ENCODE data around the gene SYNE2. TPM values are rescaled to one million over a fixed set of nuclear protein-coding genes. Genes with fewer than 3 reads are reported as not detected.

The SYNE2 gene
- total and polyA plus RNA-seq, 2 donors (not counting 1 experiment from before 2014, with no cell fraction given) = 3.1 to 15.4 TPM

DNA sequence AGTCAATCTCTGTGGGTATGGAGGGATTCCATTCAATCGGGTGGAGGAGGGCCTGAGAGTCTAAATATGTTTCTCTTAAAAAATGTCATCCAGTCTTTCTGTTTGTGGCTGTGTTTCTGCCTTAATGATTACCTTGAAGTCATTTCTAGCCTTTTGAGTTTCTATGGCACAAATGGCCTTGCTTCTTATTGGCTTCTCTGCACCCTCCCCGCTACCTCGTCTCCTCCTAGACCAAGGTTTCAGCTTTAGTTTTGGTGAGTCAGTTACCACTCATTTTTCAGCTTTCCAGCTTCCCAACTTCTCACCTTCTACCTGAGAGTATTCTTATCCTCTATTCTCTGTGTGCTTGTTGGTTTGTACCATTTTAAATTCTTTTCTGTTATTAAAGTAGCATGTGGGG, 159.2 kb downstream of the SYNE2 start:
- H3K9me3 ChIP-seq (ENCODE audit: control insufficient read depth, insufficient read depth, low read depth, low read length) = no peaks in the 10 kb centered on the region
- no peaks in the 10 kb centered on the region for H3K27me3 ChIP-seq (ENCODE audit: control insufficient read depth, insufficient read depth, low read length)
- TF ChIP-seq, protein P1, sequence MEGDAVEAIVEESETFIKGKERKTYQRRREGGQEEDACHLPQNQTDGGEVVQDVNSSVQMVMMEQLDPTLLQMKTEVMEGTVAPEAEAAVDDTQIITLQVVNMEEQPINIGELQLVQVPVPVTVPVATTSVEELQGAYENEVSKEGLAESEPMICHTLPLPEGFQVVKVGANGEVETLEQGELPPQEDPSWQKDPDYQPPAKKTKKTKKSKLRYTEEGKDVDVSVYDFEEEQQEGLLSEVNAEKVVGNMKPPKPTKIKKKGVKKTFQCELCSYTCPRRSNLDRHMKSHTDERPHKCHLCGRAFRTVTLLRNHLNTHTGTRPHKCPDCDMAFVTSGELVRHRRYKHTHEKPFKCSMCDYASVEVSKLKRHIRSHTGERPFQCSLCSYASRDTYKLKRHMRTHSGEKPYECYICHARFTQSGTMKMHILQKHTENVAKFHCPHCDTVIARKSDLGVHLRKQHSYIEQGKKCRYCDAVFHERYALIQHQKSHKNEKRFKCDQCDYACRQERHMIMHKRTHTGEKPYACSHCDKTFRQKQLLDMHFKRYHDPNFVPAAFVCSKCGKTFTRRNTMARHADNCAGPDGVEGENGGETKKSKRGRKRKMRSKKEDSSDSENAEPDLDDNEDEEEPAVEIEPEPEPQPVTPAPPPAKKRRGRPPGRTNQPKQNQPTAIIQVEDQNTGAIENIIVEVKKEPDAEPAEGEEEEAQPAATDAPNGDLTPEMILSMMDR (conservative IDR thresholded peaks at IDR 0.05 in 1 of 2, IDR thresholded peaks at IDR 0.05 in 1 of 2; ENCODE audit: low read depth in 1 of 2, low read length in 2 of 2) = no peak
- TF ChIP-seq EZH2 (IDR thresholded peaks at IDR 0.05; ENCODE audit: low read length, missing control alignments) = no peak
- H2AFZ ChIP-seq (ENCODE audit: low read length) = no peak overlapping the region
- no peaks in the 10 kb centered on the region for H3K36me3 ChIP-seq (ENCODE audit: control insufficient read depth, insufficient read depth, low read length)
- H3K4me1 ChIP-seq (ENCODE audit: control insufficient read depth, extremely low read depth, insufficient read depth, low read length) = no peaks in the 10 kb centered on the region
- no peaks in the 10 kb centered on the region for H4K20me1 ChIP-seq (ENCODE audit: control insufficient read depth, extremely low read depth, insufficient read depth, low read length)
- no peak overlapping the region for H3K4me3 ChIP-seq (replicated peaks in 1 of 4; ENCODE audit: control extremely low read depth in 1 of 4, insufficient read depth in 1 of 4, low read depth in 3 of 4, low read length in 4 of 4)
- no peak overlapping the region for H3K27ac ChIP-seq (ENCODE audit: insufficient read depth, low read length)
- DNase-seq (ENCODE audit: low read depth in 2 of 2) = no peak
- no peak overlapping the region for H3K4me2 ChIP-seq (ENCODE audit: extremely low read depth, insufficient read depth, low read length)
- H3K79me2 ChIP-seq (ENCODE audit: control insufficient read depth, insufficient read depth, low read length) = no peaks in the 10 kb centered on the region
- no peak overlapping the region for H3K9ac ChIP-seq (ENCODE audit: insufficient read depth, low read length)

DNA sequence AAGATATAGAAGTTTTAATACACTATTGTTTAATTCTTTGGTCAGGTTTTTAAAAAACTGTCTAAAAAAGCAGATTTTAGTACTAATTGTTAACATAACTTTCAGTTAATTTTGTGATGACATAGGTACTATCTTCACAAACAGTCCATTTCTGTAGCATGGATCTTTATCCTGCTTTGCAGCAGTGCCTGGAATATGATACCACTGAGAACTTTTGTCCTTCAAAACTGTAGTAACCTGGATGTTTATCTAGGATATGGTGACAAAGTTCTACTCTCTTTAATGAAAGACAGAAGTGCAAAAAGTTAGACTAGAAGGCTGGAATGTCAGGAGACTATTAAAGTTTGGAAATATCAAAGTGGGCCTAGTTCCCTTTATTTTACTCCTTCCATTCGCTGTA, 159.9 kb downstream of the SYNE2 start:
- no peak for DNase-seq (ENCODE audit: low read depth in 2 of 2)
- no peak overlapping the region for H2AFZ ChIP-seq (ENCODE audit: low read length)
- H3K27ac ChIP-seq (ENCODE audit: insufficient read depth, low read length) = no peak overlapping the region
- H3K79me2 ChIP-seq (ENCODE audit: control insufficient read depth, insufficient read depth, low read length) = no peaks in the 10 kb centered on the region
- no peaks in the 10 kb centered on the region for H3K9me3 ChIP-seq (ENCODE audit: control insufficient read depth, insufficient read depth, low read depth, low read length)
- H3K4me1 ChIP-seq (ENCODE audit: control insufficient read depth, extremely low read depth, insufficient read depth, low read length) = no peaks in the 10 kb centered on the region
- no peaks in the 10 kb centered on the region for H3K36me3 ChIP-seq (ENCODE audit: control insufficient read depth, insufficient read depth, low read length)
- H3K4me3 ChIP-seq (replicated peaks in 1 of 4; ENCODE audit: control extremely low read depth in 1 of 4, insufficient read depth in 1 of 4, low read depth in 3 of 4, low read length in 4 of 4) = no peak overlapping the region
- H3K27me3 ChIP-seq (ENCODE audit: control insufficient read depth, insufficient read depth, low read length) = no peaks in the 10 kb centered on the region
- H4K20me1 ChIP-seq (ENCODE audit: control insufficient read depth, extremely low read depth, insufficient read depth, low read length) = no peaks in the 10 kb centered on the region
- no peak overlapping the region for H3K9ac ChIP-seq (ENCODE audit: insufficient read depth, low read length)
- TF ChIP-seq, protein P1 (conservative IDR thresholded peaks at IDR 0.05 in 1 of 2, IDR thresholded peaks at IDR 0.05 in 1 of 2; ENCODE audit: low read depth in 1 of 2, low read length in 2 of 2) = no peak
- no peak for TF ChIP-seq EZH2 (IDR thresholded peaks at IDR 0.05; ENCODE audit: low read length, missing control alignments)
- H3K4me2 ChIP-seq (ENCODE audit: extremely low read depth, insufficient read depth, low read length) = no peak overlapping the region

DNA sequence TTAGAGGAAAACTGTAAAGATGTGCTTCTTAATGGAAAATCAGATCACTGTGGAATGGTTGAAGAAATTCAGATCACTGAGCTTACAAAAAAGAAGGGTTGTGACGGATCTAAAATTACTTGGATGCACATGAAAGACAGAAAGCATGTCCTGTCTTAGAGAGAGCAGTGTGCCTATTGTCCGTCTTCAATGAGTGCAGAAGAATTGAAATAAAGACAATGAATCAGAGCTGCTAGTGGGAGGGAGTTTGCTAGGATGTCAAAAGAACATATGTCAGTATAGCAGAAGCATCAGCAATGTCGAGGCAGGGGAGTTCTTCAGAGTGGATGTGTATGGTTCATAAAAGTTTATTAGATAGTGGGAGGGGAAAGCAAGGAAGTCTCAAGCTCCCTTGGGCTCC, 172.7 kb downstream of the SYNE2 start:
- Histone ChIP-seq H3K27ac (ENCODE audit: insufficient read depth, low read length) (no peak overlapping the region), H3K36me3 (ENCODE audit: control insufficient read depth, insufficient read depth, low read length) (no peaks in the 10 kb centered on the region), H3K9ac (ENCODE audit: insufficient read depth, low read length) (no peak overlapping the region), H3K4me3 (replicated peaks in 1 of 4; ENCODE audit: control extremely low read depth in 1 of 4, insufficient read depth in 1 of 4, low read depth in 3 of 4, low read length in 4 of 4) (no peak overlapping the region), H4K20me1 (ENCODE audit: control insufficient read depth, extremely low read depth, insufficient read depth, low read length) (no peaks in the 10 kb centered on the region), H3K79me2 (ENCODE audit: control insufficient read depth, insufficient read depth, low read length) (no peaks in the 10 kb centered on the region), H3K4me2 (ENCODE audit: extremely low read depth, insufficient read depth, low read length) (no peak overlapping the region), H3K9me3 (ENCODE audit: control insufficient read depth, insufficient read depth, low read depth, low read length) (no peaks in the 10 kb centered on the region), H3K4me1 (ENCODE audit: control insufficient read depth, extremely low read depth, insufficient read depth, low read length) (no peaks in the 10 kb centered on the region), H2AFZ (ENCODE audit: low read length) (no peak overlapping the region), H3K27me3 (ENCODE audit: control insufficient read depth, insufficient read depth, low read length) (no peaks in the 10 kb centered on the region)
- TF ChIP-seq EZH2 (IDR thresholded peaks at IDR 0.05; ENCODE audit: low read length, missing control alignments) = no peak
- TF ChIP-seq, protein P1 (conservative IDR thresholded peaks at IDR 0.05 in 1 of 2, IDR thresholded peaks at IDR 0.05 in 1 of 2; ENCODE audit: low read depth in 1 of 2, low read length in 2 of 2) = no peak
- DNase-seq (ENCODE audit: low read depth in 2 of 2) = no peak

Measured in fibroblast of lung (primary cell).